Right forelimb (tissue), 1 donor: Measurements from ENCODE around the gene MTOR.
"Not testable (repeated sequence)": the region's sequence is repeated elsewhere in the genome, so short reads cannot be mapped to it uniquely, and the experiment has no call there.

Experiments
- DNase-seq: peaks from one replicate; pipeline ENCODE4 v3.0.0-alpha.2; 2018

MTOR gene

DNA sequence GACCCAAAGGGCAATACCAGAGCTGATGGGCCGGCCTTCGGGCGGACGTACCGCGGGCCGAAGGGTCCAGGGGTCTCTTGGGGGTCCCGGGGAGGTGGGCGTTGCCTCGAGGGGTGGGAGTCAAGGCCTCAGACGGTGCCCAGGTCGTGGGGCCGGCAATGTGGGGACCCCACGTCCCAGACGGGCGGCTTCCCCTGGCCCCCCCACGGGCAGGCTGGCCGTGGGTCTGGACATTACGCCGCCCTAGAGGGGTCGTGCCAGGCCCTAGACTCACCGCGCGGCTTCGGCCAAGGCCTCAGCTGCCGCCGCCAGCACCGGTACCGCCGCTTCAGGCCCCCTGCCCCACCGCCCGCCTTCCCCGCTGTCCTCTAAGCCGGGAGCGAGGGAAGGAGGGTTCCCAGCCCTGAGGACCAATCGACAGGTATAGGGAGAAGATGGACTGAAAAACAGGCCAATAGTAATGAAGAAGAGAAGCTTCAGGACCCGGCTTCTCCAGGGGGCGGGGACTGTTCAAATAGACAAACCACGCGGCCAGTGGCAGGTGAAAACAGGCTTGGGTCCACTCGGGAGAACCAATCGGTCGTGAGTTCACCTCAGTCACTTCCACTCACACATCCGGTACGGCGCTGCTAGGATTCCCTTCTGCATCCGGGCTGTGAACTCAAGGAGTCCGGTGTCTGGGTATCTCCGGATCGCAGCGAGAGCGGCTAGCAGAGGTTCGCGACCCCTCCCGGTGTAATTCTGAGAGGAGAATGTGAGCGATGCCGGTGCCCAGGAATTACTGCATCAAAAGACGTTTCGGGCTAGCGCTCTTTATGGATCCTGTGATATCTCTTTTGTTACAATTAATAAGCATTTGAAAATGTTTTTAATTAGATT, at the start of gene MTOR:
TSS of gene MTOR (minus strand) at position 381 of the 879 bp plus-strand sequence. CDS start 3,142 bp downstream, outside the sequence.
- peak; percentile 97 for DNase-seq

DNA sequence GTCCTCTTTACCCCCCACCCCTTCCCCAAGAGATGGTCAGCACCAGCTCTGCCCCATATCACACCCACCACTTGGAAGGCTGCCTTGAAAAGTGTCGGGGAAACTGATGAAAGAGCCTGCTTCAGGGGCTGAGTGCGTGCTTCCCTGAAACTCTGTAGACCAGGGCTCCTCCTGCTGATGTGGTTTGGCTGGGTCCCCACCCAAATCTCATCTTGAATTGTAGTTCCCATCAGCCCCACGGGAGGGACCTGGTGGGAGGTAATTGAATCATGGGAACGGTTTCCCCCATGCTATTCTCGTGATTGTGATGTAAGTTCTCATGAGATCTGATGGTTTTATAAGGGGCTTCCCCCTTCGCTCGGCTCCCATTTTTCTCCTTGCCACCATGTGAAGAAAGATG, 47.0 kb upstream of the MTOR start:
- DNase-seq = no peak

DNA sequence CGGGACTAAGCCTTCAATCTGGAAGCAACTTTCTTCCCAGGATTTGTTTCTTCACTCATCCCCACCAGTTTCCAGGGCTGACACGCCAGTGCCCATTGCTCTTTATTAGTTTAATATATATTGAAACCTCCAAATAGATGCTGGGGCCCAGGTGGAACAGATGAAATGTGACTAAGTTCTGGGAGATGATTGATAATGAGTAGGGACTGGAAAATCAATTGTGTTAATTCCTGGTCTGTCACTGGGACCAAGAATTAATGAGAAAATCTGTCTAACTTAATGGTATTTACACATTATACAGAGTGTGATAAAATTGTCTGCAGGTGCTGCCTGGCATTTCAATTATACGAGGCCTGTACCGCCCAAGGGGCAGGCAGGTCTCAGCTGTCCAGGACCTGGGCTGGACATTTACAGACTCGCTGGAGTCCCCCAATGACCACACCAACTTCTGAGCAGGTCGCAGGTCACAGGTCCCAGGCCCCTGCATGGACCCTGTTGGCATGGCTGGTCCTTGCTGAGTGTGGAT, 46.4 kb upstream of the MTOR start:
- DNase-seq = no peak

DNA sequence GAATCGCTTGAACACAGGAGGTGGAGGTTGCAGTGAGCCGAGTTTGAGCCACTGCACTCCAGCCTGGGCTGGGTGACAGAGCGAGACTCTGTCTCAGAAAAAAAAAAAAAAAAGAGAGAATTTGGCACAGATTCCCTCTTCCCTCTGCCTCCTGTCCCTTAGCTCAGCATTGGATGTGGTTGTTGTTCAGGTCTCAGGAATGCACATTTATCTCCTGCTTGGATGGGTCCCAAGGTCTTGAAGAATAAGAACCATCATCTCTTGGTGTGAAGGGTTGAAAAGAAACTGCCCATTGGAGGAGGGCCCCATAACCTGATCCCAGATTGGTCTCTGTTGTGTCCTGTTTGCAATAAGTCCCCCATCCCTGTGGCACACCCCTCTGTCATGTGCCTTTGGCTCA, 45.5 kb upstream of the MTOR start:
- no peak for DNase-seq

DNA sequence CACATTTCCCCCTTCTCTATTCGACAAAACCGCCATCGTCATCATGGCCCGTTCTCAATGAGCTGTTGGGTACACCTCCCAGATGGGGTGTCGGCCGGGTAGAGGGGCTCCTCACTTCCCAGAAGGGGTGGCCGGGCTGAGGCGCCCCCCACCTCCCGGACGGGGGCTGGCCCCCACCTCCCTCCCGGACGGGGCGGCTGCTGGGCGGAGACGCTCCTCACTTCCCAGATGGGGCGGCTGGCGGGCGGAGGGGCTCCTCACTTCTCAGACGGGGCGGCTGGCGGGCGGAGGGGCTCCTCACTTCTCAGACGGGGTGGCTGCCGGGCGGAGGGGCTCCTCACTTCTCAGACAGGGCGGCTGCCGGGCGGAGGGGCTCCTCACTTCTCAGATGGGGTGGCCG, 43.2 kb upstream of the MTOR start:
- DNase-seq = not testable (repeated sequence)

DNA sequence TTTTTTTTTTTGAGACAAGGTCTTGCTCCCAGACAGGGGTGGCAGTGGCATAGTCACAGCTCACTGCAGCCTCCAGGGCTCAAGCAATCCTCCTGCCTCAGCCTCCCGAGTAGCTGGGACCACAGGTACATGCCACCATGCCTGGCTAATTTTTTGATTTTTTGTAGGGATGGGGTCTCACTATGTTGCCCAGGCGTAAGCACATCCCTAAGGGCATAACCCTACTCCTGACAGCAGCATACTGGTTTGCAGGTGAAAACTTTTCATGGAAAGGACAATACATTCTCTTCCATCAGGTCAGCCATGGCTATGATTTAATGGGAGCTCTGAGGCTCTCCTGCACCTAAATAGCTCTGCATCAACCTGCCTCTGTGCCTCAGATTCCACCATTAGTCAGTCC, 40.0 kb upstream of the MTOR start:
- DNase-seq = no peak

DNA sequence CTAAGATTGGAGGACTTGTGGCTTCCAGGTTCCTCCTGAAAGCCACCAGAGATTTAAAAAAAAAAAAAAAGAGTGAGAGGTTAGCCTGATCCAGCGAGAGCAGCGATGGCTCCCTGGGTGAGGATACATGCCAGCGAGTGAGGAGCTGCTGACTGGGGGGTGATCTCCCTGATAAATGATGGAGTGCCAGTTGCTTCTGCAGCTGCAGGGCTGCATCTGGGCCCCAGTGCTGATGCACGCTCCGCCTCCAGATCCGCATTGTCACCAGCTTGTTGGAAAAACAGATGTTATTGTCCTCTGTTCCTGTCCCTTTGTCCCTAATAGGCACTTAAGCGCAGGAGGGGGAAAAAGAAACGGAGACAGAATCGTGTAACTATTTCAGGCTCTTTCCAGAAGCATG, 39.2 kb upstream of the MTOR start:
- DNase-seq = no peak

DNA sequence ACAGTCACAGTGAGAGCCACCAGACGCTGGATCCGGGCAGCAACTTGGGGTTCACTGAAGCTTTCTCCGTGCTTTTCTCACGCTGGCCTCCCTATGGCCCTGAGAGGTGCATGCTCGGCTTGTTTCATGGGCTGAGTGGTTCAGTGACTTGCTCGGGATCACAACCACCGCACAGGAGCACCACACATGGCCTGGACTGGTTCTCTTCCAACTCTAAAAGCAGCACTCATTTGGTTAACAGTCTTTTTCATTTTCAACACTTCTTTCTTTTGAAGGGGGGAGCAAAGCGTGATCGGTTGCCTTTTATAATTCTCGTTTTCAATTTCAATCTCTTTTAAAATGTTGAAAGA, 36.8 kb upstream of the MTOR start:
- DNase-seq = no peak

DNA sequence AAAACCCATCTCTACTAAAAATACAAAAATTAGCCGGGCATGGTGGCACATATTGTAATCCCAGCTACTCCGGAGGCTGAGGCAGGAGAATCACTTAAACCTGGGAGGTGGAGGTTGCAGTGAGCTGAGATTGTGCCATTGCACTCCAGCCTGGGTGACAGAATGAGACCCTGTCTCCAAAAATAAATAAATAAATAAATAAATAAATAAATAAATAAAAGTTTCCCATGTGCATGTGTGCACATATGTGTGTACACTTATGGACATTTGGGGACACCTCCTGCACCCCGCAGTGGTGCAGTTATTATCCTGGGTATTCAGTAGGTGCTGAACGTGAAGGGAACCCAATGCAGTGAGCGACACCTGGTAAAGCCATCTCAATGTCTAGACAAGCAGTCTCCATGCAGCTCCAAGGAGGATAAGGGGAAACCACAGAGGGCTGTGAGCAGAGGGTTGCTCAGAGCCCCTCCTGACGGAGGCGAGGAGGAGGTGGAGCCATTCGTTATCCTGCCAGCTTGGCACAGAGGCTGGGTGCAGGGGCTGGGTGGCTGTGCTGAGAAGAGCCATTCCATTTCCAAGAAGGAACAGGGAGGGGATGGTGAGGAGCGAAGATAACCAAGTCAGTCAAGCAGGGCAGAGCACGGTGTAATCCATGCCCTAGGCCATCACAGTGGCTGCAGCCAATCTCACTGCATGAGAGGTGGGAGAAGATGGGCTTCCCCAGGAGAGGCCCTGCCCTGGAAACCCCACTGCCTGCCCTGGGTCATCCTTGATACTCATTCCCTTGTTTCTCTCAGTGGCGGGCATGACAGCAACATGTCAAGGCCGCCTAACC, 36.3 kb upstream of the MTOR start:
- no peak for DNase-seq

DNA sequence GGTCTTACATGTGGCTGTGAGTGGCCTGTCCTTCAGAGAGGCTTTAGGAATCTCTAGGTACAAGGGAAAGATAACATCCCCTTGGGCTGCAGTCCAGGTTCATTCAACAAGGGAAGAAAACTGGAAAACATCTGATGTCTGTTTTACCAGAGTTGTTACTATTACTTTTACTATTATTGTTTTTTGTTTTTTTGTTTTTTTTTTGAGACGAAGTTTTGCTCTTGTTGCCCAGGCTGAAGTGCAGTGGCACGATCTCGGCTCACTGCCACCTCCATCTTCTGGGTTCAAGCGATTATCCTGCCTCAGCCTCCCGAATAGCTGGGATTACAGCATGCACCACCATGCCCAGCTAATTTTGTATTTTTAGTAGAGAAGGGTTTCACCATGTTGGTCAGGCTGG, 35.4 kb upstream of the MTOR start:
- DNase-seq = not testable (repeated sequence)

DNA sequence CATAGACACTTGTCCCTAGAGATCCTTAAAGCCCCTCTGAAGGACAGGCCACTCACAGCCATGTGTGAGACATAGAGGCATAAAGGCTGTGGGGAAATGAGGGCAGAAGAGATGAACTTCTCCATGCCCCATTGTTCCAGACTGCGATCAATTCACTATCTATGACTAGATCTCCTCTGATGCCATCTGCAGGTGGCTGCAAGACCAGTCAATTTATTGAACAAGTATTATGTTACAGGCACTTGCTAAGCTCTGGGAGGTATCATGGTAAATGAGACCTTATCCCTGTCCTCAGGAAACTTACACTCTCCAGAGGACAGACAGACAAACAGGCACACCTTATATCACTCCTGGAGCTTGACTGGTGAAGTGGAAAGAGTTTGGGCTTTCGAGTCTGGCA, 33.6 kb upstream of the MTOR start:
- no peak for DNase-seq

DNA sequence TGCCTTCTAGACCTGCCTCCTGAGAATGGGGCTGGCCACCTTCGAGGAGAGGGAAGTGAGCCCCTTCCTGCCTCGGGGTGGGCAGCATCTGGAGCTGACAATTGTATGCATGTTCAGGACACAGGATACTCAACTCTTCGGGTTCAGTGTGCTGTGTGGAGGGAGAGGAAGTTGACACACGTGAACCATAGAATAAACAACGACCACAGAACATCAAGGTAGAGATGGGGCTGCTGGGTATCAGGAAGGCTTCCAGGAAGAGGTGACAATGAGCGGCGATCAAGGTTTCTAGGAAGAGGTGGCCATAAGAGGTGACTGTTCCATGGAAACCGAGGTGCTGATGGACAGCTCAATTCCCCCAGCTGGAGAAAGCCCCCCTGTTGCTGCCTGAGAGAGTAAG, 32.6 kb upstream of the MTOR start:
- DNase-seq = no peak

DNA sequence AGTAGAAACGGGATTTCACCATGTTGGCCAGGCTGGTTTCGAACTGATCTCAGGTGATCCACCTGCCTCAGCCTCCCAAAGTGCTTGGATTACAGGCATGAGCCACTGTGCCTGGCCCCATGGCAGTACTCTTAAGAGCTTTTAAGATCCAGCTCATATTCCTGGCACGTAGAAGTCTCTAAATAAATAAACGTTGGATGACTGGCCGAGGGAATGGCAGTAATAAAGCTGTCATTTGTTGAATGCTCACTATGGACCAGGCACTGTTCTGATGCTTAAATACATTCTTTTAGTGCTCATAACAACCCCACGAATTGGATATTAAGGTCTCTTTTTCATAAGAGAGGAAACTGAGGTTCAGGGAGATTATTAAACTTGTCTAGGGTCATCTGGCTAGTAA, 31.5 kb upstream of the MTOR start:
- DNase-seq = no peak

DNA sequence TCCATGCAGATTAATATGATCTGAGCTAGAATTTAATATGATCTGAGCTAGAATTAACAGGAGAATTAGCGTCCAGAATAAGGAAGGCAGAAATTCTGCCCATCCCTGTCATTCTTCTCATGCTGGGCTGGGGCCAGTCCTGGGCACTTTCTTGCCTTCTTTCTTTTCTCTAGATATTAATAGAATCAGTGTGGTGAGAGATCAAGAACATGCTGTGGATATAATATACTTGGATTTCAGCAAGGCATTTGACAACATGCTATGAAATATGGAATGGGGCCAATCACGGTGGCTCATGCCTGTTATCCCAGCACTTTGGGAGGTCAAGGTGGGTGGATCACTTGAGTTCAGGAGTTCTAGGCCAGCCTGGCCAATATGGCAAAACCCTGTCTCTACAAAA, 28.7 kb upstream of the MTOR start:
- DNase-seq = no peak

DNA sequence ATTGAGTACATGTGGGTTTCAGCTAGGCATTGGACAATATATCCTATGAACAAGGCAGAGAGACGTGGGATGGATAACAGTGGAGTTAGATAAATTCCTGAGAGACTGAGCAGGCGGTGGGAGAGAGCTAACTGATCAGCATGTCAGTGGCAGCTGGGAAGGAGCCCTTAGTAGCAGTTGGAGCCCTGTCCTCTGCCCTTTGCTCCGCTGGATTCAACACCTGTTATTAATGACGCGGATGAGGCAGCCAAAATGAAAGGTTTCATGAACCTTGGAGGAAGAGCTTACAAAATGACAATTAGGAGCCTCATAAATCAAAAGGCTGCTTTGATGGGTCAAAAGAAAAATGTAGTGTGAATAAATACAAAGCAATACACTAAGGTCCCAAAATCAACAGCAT, 26.7 kb upstream of the MTOR start:
- DNase-seq = no peak

DNA sequence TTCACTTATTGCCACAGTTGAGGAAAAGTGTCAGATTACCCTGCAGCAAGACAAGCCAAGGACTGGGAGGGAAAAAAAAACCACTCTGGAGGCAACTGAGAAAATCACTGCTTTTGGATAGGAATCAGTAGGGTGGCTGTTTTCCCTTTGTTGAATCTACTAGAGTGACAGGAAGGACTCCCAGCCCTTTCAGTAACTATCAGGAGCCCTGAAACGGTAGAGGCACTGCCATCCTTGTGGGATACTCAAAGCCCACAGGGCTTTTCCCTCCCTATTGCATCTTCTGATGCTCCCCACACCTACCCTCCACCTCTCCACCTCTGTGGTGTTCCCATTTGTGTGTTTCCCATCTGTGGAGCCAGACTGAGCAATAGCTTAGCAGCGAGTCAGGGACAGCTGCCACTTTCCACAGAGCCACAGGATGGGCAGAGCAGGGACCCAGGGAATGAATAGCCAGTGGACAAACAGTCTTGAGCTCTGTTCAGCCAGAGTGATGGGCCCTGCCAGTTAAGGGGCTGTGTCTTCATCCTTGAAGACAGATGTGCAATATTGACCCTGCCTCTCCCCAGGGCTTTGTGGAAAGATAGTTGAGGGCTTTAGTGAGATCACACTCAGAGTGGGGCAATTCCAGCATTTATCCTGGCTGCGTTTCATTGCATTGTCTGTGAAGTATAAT, 24.5 kb upstream of the MTOR start:
- no peak for DNase-seq

DNA sequence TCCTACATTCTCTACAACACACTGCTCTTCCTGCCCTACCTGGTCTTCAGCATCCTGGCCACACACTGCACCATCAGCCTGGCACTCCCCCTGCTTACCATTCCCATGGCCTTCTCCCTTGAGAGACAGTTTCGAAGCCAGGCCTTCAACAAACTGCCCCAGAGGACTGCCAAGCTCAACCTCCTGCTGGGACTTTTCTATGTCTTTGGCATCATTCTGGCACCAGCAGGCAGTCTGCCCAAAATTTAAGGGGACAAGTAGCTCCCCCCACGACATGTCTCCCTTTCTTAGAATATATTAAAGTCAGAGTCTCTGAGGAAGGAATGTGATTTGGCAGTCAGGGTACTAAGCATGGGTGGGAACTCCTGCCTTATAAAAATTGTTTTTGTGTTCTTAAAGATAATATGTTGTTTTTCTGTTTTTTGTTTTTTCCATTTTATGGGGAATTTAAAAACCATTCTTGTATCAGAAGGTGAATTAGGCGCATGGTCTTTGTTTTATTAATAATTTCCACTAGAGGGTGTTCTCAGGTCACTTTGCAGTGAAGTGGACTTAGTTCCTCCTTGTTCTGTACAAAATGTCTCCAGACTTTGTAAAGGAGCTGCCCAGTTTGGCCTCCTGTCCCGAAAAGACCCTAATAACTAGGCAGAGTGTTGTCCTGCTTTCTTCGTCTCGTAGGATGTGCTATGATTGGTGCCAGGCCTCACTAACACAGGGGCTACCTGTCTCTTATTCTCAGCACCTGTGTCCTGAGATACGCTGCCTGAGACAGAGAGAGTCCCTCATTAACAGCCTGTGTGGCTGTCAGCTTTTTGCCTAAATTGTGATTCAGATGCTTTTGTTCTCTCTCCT, 23.8 kb upstream of the MTOR start:
- DNase-seq = no peak

DNA sequence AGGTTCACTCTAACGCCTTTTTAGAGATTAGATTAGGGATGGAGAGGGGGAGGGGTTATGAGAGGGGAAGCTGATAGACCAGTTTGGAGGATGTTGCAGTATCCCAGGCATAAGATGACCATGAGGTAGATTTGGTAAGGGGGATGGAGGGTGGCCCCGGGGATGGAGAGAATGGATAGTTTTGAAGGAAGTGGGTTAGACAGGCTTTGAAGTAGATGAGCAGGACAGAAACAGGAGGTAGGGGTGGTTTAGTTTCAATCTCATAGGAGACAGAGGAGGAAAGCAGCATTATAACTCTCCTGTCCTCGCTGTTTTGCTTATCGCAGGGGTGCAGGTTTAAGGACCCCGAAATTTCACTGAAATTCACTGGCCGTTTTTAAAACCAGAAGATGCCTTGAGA, 22.4 kb upstream of the MTOR start:
- no peak for DNase-seq

DNA sequence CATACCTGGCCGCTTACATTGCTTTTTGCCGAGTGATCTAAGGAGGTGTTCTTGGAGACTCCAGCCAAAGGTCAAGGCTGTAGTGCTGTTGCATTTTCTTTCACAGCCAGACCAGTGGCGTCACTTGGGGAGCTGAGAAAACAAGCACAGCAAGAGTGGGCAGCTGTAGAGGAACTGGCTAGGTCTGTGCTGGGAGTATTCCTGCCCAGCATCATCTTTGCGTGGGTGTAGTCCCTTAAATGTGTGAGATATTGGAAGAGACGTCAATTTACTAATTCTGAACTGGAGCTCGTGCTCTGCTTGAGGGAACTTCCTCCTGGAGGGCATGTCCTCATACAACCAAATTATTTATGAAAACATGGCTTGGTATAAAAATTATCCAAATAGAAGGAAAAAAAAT, 20.8 kb upstream of the MTOR start:
- no peak for DNase-seq

DNA sequence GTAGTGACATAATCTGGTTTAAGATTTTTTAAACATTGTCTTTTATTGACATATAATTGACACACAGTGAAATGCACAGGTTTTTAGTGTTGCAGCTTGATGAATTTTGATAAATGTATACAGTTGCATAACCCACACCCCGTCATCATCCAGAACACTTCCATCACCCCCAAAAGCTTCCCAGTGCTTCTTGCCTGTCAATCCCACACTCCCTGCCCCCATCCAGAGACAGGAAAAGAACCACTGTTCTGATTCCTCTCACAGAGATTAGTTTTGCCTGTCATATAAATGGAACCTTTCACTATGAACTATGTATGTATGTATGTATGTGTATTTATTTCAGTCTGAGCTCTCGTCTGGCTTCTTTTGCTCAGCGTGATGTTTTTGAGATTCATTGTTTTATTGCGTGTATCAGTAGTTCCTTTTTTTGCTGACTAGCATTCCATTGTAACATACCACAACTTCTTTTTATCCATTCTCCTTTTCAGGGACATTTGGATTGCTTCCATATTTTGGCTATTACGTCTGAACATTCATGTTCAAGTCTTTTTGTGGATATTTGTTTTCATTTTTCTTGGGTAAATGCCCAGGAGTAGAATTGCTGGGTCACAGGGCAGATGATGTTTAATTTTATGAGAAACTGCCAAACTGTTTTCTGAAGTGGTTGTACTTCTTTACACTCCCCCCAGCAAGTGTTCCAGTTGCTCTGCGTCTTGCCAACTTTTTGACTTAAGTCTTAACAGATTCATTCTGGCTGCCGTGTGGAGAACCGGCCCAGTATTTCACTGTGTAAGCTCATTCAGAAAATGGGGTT, 19.4 kb upstream of the MTOR start:
- no peak for DNase-seq

DNA sequence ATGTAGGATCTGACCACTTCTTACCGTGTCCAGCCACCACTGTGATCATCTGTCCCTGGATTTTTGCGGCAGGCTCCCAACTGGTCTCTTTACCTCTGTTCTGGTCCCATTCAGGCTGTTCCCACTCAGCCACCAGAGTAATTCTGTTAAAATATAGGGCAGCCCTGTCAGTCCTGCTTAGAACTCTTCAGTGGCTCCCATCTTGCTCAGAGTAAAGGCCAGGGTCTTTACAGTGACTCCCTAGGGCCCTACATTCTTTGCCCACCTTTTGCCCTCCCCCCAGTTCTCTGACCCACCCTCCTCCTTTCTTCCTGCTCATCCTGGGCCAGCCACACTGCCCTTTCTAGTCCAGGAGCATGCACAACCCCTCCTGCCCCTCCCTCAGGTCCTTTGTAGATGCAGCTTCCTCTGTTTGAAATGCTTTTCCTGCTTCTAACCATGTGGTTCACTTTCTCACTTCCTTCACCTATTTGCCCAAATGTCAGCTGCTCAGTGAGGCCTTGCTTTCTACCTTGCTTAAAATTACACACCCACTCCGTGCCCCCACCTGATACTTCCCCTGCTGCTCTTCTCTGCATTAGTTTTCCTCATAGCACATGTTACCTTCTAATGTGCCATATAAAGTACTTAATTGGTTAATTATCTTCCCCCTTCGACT, 18.5 kb upstream of the MTOR start:
- DNase-seq = no peak
